ENCODE data around the gene SH3D21.

Gene SH3D21

DNA sequence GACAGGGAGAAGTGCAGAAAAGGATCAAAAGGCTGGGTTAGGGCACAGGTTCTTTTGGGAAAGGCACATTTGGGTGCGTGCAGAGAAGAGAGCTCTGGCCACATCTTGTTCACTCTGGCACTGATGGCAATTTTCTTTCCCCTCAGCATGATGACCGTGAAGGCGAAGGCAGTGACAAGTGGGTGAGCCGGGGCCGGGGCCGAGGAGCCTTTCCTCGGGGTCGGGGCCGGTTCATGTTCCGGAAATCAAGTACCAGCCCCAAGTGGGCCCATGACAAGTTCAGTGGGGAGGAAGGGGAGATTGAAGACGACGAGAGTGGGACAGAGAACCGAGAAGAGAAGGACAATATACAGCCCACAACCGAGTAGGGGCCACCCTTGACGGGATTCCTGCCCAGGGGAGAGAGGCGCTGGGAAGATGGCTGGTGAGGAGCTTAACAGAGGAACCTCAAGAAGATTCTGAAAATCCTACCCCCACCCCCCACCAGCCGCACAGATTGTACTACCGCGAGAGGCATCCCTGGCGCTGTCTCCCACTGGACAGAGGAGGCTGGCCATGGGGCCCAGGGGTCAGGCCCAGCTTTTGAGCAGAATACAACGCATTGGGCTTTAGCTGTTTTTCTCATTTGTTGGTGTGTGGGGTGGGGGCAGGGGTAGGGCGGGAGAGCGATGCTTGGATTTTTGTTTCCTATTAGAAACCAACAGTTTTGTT is 2.4 kb upstream of the SH3D21 start:
- no peak for DNase-seq (ENCODE audit: low spot score)

DNA sequence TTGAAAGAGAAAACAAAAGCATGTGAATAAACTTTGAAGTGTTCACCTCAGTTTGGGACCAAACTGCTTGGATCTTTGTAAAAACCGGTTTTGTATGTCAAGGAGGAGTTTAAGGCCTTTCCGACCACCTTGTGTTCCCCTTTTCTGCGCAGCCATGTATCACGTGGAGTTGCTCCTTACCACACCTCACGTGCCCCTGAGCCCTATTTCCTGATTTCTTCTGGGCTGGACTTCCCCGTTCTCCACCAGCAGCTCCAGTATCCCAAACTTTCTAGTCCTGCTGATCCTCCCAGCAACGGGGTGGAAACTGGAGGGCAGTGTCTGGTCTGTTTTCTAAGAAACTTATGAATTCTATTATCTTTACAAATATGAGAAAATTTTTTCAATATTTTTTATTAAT is 1.6 kb upstream of the SH3D21 start:
- no peak for DNase-seq (ENCODE audit: low spot score)

DNA sequence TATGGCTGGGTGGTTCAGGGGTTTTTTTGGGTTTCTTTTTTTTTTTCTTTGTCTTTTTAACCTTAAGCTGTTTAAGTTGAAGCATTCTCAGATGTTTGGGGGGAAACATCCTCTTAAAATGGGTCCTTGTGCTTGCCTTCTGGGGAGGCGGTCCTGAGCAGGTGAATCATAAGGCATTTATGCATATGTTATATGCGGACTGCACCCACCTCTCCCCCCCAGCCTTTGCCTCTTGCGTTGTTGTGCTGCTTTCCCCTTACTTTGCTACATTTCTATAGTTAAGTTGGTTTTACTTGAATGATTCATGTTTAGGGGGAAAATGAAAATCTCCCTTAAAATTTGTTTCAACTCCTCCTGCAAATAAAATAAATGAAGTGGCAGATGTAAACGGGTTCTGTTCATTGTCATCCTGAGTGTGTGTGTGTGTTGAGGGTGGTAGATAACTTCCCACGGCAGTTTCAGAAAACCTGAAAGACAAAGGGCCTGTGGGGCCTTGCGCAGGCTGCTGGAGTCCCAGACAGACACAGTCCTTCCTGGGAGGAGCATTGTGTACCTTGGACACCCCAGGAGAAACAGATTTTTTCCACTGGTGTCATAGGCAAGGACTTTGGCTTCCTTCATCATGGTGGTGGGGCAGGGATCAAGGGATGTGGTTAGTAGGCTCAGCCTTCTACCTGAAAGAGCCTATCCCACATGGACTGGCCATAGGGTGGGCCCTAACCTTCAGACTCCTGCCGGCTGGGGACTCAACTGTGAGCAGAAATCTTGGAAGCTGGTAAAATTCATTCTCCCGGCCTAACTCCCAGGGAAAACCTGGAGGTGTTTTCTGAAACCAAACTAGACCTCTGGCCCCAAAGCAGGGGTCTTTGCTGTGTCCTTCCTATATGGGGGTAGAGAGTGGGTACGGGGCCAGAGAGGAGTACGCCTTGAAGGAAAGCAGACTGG is 926 bp upstream of the SH3D21 start:
- no peak for DNase-seq (ENCODE audit: low spot score)

DNA sequence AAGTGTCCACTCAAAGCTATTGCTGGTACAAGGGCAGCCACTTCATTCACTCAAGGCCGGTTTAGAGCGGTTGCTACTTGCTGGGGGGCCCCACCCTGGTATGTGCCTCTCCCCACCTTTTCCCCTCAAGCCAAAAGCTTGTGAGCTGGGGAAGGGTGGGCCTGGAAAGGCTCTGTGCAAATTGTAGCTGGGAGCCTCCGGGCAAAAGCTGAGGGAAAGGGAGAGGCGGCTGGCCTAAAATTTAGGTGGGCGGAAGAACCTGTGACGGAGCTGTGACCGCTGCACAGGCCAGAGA is 306 bp upstream of the SH3D21 start:
- no peak for DNase-seq (ENCODE audit: low spot score)

DNA sequence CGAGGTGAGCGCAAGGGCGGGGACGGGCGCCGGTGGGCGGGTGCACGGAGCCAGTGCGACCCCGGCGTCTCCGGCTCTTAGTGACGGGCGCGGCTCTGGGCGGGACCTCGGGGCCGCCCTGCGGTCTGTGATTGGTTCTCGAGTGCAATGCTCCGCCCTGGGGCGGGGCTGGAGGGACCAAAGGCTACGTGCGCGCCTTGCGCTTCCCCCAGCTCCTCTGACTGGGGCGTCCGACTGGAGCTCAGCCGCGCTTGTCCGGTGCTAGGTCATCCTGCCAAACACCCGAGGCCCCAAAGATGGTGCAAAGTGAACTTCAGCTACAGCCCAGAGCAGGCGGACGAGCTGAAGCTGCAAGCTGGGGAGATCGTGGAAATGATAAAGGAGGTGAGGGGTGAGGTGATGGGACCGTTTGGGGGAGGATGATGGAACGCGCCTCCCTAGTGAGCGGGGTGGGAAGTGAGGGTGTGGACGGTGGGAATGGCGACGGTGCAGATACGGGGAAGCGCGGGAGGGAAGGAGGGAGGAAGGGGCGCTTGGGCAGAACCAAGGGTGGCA is 811 bp downstream of the SH3D21 start:
- peak; percentile 97 for DNase-seq (ENCODE audit: low spot score)

DNA sequence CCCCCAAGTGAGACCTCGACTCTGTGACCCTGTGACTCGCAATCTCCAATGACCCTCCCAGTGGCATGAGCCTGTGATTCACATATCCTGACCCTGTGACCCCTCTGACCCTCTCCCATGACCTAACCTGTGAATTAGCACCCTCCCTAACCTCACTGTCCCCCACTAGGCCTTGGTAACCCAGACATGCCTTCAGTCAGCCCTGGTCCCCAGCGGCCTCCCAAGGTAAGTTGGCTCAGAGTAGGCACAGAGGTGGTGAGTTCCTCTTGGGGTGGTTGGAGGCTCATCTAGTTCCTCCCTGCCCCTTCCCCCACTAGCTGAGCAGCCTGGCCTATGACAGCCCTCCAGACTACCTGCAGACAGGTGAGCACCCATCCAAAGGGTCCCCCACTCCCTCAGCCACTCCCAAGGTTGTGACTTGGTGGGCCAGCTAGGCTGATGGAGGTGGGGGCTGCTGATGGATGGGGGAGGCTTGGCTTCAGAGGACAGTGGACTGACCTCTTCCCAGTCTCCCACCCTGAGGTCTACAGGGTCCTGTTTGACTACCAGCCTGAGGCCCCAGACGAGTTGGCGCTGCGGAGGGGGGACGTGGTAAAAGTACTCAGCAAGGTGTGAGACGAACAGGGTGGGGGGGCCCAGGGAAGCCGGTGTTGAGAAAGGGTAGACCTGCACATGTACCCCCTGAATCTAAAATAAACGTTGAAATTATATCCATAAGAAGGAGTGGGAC is 1.6 kb downstream of the SH3D21 start:
- DNase-seq (ENCODE audit: low spot score), result no peak

DNA sequence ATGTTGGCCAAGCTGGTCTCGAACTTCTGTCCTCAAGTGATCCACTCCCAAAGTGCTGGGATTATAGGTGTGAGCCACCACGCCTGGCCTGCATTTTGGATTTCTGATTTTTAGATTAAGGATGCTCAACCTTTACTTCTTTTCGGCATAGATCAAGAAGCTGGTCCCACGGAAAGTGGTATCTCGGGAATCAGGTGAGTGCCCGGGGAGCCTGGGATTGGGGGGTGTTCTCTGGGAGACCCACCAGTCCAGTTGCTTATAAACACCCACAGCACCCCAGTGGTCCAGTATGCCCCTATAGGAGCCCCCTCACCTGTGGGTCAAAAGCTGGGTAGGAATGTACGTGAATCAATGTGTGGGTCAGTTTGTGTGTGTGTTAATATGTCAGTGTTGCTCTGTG is 3.2 kb downstream of the SH3D21 start:
- DNase-seq (ENCODE audit: low spot score), result no peak

DNA sequence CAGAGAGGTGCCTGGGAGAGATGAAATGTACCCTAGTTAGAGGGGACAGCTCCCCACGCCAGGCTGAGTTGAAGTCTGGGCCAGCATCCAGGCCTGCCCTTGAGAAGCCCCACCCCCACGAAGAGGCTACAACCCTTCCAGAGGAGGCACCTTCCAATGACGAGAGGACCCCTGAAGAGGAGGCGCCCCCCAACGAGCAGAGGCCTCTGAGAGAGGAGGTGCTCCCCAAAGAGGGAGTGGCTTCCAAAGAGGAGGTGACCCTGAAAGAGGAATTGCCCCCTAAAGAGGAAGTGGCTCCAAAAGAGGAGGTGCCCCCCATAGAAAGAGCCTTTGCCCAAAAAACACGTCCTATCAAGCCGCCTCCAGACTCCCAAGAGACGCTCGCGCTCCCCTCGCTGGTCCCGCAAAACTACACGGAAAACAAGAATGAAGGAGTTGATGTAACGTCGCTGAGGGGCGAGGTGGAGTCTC is 14.2 kb downstream of the SH3D21 start:
- no peak for DNase-seq (ENCODE audit: low spot score)

DNA sequence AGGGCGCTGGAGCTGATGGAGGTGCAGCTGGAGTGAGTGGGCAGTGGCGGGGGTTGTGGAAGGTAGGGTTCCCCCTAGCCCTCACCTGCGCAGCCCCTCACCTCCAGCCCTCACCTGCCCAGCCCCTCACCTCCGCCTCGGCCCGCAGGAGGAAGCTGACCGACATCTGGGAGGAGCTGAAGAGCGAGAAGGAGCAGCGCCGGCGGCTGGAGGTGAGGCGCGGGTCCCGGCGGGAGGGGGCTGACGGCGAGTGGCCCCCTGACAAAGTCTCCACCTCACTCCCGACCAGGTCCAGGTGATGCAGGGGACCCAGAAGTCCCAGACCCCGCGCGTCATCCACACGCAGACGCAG is 14.6 kb downstream of the SH3D21 start:
- DNase-seq (ENCODE audit: low spot score), result no peak

DNA sequence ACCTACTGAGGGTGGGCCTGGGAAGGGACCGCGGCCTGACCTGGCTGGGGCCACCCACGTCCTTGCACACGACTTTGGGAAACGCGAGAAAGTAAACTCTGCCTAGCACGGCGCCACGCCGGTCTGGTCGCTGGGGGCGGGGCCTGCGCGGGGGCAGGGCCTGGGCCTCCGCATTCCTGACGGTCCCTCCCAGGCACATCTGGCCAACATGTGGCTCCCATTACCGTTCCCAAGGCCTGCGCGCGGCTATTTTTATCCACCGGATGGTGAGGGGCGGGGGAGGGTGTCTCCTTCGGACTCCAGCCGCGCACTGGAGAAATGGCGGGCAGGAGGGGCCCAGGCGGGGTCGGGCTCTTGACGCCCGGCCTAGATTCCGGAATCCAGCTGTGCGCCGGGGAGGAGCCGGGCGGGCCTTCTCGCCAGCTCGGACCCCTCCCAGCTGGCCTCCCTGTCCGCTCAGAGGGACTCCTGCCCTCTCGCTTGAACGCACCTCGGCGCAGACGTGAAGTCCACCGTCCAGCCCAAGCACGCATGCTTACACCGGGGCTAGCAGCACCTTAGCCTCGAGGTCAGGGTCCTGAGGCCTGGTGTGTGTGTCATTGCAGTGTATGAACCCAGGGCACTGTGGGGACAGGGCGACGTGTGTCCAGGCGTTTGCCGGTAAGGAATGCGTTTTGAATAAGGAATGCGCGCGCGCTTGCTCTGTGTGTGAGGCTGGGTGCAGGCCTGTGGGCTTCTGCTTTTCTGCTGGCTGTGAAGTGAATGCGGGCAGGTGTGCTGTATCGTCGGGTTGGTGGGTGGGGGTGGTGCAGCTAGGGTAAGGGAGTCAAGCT is 15.2 kb downstream of the SH3D21 start:
- peak; percentile 93 for DNase-seq (ENCODE audit: low spot score)

DNA sequence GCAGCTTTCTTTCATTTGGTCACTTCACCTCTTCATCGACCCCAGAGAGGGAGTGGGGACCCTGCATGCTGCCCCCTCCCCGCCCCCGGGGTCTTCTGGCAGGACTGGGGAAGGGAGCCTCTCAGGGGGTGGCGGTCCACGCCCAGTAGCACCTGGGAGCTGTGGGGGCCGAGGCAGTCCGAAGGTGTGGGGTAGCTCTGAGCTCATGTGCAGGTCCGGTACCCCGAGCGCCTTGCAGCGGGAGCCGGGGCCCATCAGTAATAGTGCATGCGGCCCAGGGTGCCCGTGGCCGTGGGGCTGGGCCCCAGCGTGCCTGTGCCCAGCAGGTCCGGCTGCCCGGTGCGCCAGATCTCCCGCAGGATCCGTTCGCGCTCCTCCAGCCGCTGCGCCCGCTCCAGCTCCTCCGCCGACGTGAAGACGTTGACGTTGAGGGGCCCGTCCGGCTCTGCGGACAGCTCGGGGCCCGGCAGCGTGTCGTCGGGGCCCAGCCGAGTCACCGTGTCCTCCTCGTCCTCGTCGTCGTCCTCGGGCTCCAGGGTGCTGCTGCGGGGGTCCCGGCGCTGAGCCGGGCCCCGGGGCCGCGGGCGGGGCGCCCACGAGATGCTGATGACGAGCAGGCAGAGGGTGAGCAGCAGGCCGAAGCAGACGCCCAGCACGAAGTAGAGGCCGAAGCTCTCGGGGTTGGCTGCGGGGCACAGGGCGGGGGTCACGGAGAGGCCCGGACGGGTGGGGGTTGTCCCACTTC is 16.0 kb downstream of the SH3D21 start:
- no peak for DNase-seq (ENCODE audit: low spot score)

DNA sequence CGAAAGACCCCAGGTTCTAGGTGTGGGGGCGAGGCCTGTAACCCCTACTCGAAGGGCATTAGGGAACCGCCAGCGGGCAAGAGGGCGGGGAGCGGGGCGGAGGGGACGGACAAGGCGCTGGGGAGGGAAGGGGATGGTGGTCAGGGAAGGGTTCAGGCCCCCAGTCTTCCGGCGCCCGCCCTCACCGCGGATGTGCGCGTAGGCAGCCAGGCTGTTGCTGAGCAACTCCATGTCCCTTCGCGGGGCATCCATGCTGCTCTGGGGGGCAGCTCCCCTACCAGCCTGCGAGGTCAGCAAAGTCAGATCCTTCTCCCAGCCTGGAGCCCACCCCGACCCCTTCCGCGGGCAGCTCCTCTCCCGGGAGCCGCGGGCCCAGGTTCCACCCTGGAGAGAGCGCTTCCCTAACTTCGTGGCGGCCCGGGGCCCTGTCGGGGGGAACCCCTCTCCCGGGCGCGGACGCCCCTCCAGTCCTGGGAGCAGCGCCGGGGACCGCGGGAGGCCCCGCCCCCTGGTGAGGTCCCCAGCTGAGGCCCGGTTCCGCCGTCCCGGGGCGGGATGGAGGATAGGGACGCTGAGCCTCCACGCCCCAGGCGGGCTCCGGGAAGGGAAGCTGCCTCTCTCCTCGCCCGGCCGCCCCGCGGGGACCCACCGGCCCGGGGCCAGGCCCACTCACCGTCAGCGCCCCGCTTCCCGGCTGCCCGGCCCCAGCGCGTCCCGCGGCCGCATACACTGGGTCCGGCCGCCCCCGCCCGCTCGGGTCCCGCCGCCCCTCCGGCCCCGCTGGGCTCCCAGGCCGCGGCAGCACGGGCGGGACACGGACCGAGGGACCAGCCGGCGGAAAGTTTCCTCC is 16.8 kb downstream of the SH3D21 start:
- DNase-seq (ENCODE audit: low spot score), result peak; percentile 54

DNA sequence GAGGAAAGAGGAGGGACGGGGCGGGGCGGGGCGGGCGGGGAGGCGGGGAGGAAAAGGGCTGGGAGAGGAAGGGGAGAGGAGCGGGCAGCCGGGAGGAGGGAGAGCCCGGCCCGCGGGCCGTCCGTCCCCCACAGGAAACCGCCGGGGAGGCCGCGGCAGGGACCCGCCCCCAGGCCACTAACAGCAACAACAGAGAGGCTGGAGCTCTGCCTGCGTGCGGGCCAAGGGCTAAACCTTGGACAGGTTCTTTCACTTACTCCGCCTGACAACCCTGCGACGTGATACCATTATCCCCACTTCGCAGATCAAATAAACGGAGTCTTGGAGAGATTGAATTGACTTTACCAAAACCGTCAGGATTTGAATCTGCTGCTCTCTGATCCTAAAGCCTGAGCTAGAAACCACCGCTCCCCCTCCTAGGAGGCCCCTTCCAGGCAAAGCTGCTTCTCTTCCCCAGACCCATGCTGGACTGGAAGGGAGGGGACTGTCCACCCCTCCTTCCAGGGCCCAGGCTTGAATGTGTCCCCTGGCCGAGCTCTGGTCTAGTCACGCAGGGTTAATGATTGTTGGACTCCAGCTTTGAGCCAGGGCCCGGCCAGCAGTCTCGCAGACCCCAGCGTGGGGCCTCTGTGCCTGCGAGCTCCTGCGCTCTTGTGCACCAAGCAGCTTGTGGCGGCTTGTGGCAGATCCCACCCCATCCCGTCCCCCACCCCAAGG is 17.6 kb downstream of the SH3D21 start, which contains the start of gene EVA1B:
EVA1B (minus strand) TSS at position 10 of the 717 bp plus-strand sequence. CDS start 608 bp downstream, outside the sequence.
- DNase-seq (ENCODE audit: low spot score), result peak; percentile 86

DNA sequence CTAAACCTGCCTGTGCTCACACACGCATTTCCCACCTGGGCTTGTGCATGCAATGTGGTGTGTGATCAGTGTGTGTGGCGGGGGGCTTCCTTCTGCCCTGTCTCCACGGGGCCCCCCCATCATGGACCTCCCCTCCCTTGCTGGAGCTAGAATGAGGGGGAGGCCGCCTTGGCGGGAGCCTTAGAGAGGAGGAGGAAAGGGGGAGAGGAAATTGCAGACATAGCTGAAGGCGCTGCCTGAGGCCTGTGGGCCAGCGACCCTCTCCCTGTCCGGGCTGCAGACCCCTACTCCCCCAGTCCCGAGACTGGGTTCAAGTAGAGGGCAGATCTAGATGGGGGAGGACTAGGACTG is 18.2 kb downstream of the SH3D21 start:
- no peak for DNase-seq (ENCODE audit: low spot score)

DNA sequence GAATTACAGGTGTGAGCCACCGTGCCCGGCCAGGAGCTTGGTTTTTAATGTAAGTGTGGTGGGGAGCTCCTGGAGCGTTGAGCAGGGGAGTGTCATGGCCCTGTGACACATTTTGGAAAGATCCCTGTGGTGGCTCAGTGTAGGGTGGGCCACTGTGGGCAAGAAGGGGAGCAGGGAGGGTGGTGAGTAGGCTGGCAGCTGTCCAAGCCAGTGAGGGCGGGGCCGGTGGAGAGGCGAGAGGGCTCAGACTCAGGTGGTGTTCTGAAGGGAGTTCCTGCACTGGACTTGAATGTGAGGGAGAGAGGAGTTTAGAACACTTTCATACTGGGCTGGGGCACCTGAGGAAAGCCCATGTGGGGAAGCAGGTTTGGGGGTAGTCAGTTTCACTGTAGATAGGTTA is 20.3 kb downstream of the SH3D21 start:
- DNase-seq (ENCODE audit: low spot score), result no peak

DNA sequence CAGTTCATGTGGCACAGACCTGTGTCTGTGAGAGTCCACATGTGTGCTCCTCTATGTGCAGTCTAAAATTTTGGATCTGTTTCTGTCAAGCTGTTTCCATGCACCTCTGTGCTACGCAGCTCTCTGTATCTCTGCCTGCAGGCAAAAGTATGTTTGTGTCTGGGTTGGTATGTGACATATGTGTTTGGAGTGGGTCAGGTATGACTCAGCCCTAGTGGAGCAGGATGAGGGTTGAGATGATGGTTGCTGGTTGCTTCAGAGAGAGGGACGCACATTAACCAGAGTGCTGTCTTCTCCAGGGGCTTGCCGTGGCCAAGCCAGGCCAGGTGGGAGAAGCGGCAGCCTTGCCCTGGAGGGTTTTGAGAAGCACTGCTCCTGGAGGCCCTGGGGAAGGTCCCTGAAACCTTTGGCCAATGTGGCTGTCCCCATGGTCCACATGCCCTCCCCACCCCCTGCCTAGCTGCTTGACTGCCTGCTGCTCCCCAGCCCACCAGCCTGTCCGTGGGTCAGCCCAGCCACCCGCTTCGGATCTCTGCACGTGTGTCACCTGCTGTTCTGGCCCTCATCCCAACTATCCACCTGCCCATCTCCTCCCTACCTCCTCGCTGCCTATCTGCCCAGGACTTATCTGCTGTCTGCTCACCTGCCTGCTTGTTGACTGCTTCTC is 21.4 kb downstream of the SH3D21 start:
- DNase-seq (ENCODE audit: low spot score), result peak; percentile 63

DNA sequence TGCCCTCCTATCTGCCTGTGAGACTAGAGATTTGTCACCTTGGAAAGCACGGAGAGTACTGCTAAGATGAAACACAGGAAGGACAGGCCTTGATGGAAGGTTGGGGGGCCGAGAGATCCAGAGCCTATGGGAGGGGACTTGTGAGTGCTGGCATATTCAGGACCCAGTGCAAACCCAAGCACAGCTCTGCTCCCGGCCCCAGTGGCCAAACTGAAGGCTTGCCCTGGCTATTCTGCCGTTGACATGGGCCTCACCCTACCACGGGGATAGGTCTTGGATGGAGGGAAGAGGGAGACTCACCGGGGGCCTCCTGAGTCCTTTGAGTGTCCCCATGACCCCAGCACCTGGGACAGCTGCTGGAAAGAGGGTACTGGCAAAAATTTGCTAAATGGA is 21.9 kb downstream of the SH3D21 start:
- no peak for DNase-seq (ENCODE audit: low spot score)

DNA sequence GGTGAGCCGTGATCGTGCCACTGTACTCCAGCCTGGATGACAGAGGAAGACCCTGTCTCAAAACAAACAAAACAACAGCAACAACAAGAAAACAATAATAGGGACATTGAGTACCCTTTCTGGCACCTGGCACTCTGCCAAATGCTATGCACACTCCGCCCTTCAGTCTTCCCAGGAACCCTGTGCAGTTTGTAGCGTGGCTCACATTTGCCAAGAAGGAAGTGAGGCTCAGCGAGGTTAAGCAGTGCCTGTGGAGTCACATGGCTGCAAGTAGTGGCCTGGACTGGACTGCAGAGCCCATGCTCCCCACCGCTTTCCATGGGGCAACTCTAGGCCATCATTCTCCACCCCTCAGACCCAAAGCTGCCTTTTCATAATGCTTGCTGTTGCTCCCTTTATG is 22.5 kb downstream of the SH3D21 start:
- DNase-seq (ENCODE audit: low spot score), result no peak

DNA sequence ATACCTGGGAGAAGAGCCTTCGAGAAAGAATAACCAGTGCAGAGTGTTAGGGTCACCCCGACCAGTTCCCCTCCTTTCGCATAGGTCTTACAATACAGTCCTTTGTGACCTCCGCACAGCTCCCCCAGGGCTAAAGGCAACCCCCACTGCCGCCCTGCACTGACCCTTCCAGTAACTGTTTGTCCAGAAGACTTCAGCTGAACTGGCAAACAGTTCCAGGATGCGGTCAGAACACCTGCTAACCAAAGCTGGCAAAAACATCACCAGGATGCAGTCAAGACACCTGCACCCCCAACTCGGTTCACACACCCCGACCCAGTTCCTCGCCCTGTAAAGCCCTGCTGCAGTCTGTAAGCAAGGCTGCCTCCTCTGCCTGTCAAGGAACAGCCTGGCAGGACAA is 23.6 kb downstream of the SH3D21 start:
- DNase-seq (ENCODE audit: low spot score), result no peak
